A549 (cell line): Measurements from ENCODE around the gene CCR9. TPM values are rescaled to one million over a fixed set of nuclear protein-coding genes. Genes with fewer than 3 reads are reported as not detected.

ENCODE experiments used
- ATAC-seq, 2 experiments: fragments of 200-7000 bp in 1 of 2; fragments of >200 bp in 1 of 2; cut with Nextera tagmentation in 1 of 2; cut with Tn5 transposase in 1 of 2; 3 replicates each; pipeline versions ENCODE4 v1.8.0 to v1.9.1; 2018 to 2020; ENCODE audit warnings: mild to moderate bottlenecking in 1 of 2, moderate library complexity in 1 of 2
- CTCF ChIA-PET: fragments of 300-600 bp; sonication (Branson Sonifier 250); formaldehyde crosslinking; extraction: SDS; loops from one replicate; lab custom pipeline; 2021; ENCODE audit warnings: antibody characterized with exemption, inconsistent platforms; lab: Yijun Ruan, JAX
- POLR2A ChIA-PET: fragments of 350-600 bp; formaldehyde crosslinking; extraction: SDS; loops from one replicate; lab custom pipeline; 2021; ENCODE audit warnings: antibody characterized with exemption, inconsistent platforms; lab: Yijun Ruan, JAX
- DNase-seq, 2 experiments: peaks; one replicate each; pipeline versions ENCODE4 v3.0.0 to v3.0.0-alpha.2; 2011 to 2016; ENCODE audit warnings: low read depth in 1 of 2, low spot score in 1 of 2
- FAIRE-seq: peaks from 2 replicates; lab custom pipeline; 2011; peaks lifted over from hg19 to GRCh38; lab: Jason Lieb, UNC
- H3K27ac ChIP-seq, 2 experiments: fragments of >200 bp; sonication (Bioruptor Twin); formaldehyde crosslinking; 3 replicates each; pipeline ENCODE4 v1.5.1; 2016 to 2017
- H3K4me1 ChIP-seq: fragments of >200 bp; sonication (Bioruptor Twin); formaldehyde crosslinking; 3 replicates; pipeline ENCODE4 v1.6.1; 2016
- H3K4me2 ChIP-seq: fragments of >200 bp; sonication (Bioruptor Twin); formaldehyde crosslinking; 3 replicates; pipeline ENCODE4 v1.6.1; 2016
- H3K4me3 ChIP-seq: fragments of >200 bp; sonication (Bioruptor Twin); formaldehyde crosslinking; 3 replicates; pipeline ENCODE4 v1.5.1; 2016
- H3K9me3 ChIP-seq: fragments of >200 bp; sonication (Bioruptor Twin); formaldehyde crosslinking; 3 replicates; pipeline ENCODE4 v1.6.1; 2016
- BHLHE40 ChIP-seq: IDR thresholded peaks from 2 replicates; pipeline ENCODE4 v1.6.1; 2012; ENCODE audit warnings: low read depth, low read length, inconsistent platforms
- CHD4 ChIP-seq: fragments of 200-600 bp; sonication (generic); IDR thresholded peaks from 2 replicates; pipeline ENCODE4 v1.6.1; 2016; ENCODE audit warnings: antibody characterized with exemption, mild to moderate bottlenecking, borderline replicate concordance
- EHMT2 ChIP-seq: fragments of 200-600 bp; sonication (generic); IDR thresholded peaks from 2 replicates; pipeline ENCODE4 v1.6.1; 2016; ENCODE audit warnings: antibody characterized with exemption, low read depth, mild to moderate bottlenecking, moderate library complexity
- EP300 ChIP-seq, 2 experiments: fragments of >200 bp; sonication (Bioruptor Twin); formaldehyde crosslinking; IDR thresholded peaks; 2 replicates in 1 of 2; 3 replicates in 1 of 2; pipeline ENCODE4 v1.6.1; 2016 to 2017
- ESRRA ChIP-seq: fragments of 150-350 bp; IDR thresholded peaks from 2 replicates; pipeline ENCODE4 v1.6.1; 2014; ENCODE audit warnings: mild to moderate bottlenecking, low read length, borderline replicate concordance
- JUN ChIP-seq, 2 experiments: fragments of >200 bp; sonication (Bioruptor Twin); formaldehyde crosslinking; IDR thresholded peaks; 2 replicates in 1 of 2; 3 replicates in 1 of 2; pipeline ENCODE4 v1.6.1; 2016 to 2017
- MAZ ChIP-seq: fragments of 150-350 bp; IDR thresholded peaks from 2 replicates; pipeline ENCODE4 v1.6.1; 2014; ENCODE audit warnings: antibody characterized with exemption, low read depth, low read length, borderline replicate concordance
- SMC3 ChIP-seq: fragments of >200 bp; sonication (Bioruptor Twin); formaldehyde crosslinking; IDR thresholded peaks from 3 replicates; pipeline ENCODE4 v1.6.1; 2018; ENCODE audit warnings: inconsistent platforms
- TP53 ChIP-seq: fragments of 250-450 bp; sonication (Bioruptor Pico); IDR thresholded peaks from 2 replicates; pipeline ENCODE4 v1.5.0; 2021; ENCODE audit warnings: mild to moderate bottlenecking, moderate library complexity
- ZC3H11A ChIP-seq: fragments of 450-650 bp; IDR thresholded peaks from 2 replicates; pipeline ENCODE4 v1.6.1; 2014; ENCODE audit warnings: antibody characterized with exemption, mild to moderate bottlenecking
- ZNF302 ChIP-seq: fragments of 250-450 bp; sonication (Bioruptor Pico); IDR thresholded peaks from 2 replicates; pipeline ENCODE4 v1.9.0; 2021; ENCODE audit warnings: inconsistent platforms, mild to moderate bottlenecking, moderate library complexity
- WGBS: methylation state at CpG from one replicate; pipeline ENCODE4 v1.1.6; 2017; ENCODE audit errors: missing lambda C conversion rate; 5-methylcytosine and 5-hydroxymethylcytosine counted together
- polyA plus RNA-seq, 4 experiments: library from polyadenylated mRNA; depleted of rRNA in 3 of 4; stranded (reverse); fragments of >200 nt; fragmentation: RNase III in 1 of 4; extraction: RNeasy Plus Mini Kit Qiagen cat#74134 plus additional on column Dnase treatment in 1 of 4; gene quantifications; 2 replicates in 3 of 4; 3 replicates in 1 of 4; pipeline ENCODE4 v1.2.3, GENCODE V29; 2011 to 2017
- TF ChIP-seq, protein P1 (sequence below): fragments of >200 bp; sonication (Bioruptor Twin); formaldehyde crosslinking; IDR thresholded peaks from 3 replicates; pipeline ENCODE4 v1.6.1; 2016
- TF ChIP-seq, protein P2 (sequence below): fragments of >200 bp; sonication (Bioruptor Twin); formaldehyde crosslinking; IDR thresholded peaks from 3 replicates; pipeline ENCODE4 v1.5.1; 2016
- TF ChIP-seq, protein P3 (sequence below): IDR thresholded peaks from 2 replicates; pipeline ENCODE4 v1.6.1; 2012
- TF ChIP-seq, protein P4 (sequence below): fragments of >200 bp; sonication (Bioruptor Twin); formaldehyde crosslinking; IDR thresholded peaks from 2 replicates; pipeline ENCODE4 v1.6.1; 2016

The CCR9 gene
- polyA plus RNA-seq, 2 of the 4 experiments (the other 2 are of a cell fraction) = not detected

DNA sequence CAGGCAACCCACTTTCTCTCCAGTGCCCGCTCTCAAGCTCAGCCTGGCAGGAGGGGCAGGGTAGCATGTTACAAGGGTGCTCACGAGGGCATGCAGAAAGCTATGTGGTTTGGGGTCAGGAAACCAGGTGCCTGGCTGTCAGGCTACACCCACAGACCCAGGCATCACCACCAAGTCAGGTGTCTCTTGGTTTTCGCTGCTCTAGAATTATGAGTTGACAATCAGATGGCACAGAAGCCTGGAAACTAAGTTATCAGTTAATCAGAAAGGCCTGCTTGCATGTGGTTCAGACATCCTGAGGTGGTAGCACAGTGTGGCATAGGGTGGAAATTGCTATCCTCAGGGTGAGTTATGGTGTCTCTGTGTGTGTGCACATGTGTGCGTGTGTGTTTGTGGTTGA is 16.2 kb upstream of the CCR9 start:
- H3K4me1 ChIP-seq = no peaks in the 10 kb centered on the region
- WGBS = 50% methylated on average over 4 of the region's 4 CpGs
- DNase-seq = no peak
- no peaks in the 10 kb centered on the region for H3K9me3 ChIP-seq
- H3K4me2 ChIP-seq = no peak overlapping the region
- ATAC-seq = no peak
- no peak overlapping the region for H3K27ac ChIP-seq
- H3K4me3 ChIP-seq = no peak overlapping the region
- FAIRE-seq = no peak
- ChIA-PET POLR2A (no interaction called here), CTCF (no interaction called here)
- TF ChIP-seq EHMT2 = no peak
- no peak for TF ChIP-seq ESRRA
- TF ChIP-seq, protein P1, sequence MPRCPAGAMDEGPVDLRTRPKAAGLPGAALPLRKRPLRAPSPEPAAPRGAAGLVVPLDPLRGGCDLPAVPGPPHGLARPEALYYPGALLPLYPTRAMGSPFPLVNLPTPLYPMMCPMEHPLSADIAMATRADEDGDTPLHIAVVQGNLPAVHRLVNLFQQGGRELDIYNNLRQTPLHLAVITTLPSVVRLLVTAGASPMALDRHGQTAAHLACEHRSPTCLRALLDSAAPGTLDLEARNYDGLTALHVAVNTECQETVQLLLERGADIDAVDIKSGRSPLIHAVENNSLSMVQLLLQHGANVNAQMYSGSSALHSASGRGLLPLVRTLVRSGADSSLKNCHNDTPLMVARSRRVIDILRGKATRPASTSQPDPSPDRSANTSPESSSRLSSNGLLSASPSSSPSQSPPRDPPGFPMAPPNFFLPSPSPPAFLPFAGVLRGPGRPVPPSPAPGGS = no peak
- TF ChIP-seq ZC3H11A = no peak
- TF ChIP-seq, protein P2, sequence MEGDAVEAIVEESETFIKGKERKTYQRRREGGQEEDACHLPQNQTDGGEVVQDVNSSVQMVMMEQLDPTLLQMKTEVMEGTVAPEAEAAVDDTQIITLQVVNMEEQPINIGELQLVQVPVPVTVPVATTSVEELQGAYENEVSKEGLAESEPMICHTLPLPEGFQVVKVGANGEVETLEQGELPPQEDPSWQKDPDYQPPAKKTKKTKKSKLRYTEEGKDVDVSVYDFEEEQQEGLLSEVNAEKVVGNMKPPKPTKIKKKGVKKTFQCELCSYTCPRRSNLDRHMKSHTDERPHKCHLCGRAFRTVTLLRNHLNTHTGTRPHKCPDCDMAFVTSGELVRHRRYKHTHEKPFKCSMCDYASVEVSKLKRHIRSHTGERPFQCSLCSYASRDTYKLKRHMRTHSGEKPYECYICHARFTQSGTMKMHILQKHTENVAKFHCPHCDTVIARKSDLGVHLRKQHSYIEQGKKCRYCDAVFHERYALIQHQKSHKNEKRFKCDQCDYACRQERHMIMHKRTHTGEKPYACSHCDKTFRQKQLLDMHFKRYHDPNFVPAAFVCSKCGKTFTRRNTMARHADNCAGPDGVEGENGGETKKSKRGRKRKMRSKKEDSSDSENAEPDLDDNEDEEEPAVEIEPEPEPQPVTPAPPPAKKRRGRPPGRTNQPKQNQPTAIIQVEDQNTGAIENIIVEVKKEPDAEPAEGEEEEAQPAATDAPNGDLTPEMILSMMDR = no peak
- TF ChIP-seq CHD4 = no peak

DNA sequence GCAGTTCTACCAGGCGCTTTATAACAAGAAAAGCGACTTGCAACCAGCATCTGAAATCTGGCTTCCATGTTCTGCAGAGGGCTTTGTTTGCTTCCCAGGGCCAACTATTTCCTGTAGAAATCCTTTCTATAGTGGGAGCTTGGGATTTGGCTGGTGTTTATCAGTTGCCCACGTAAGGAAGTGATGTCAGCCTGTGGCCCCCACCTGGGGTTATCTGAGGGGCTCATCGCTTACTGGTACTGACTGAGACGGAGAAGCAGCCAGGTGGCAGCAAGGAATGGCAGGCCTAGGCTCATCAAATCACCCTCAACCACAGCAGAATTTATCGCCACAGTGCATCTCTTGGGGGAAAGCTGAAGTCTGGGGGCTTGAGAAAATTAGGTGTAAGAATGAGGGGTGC is 14.6 kb upstream of the CCR9 start:
- no peak overlapping the region for H3K4me2 ChIP-seq
- no peak for TF ChIP-seq SMC3
- TF ChIP-seq, protein P3, sequence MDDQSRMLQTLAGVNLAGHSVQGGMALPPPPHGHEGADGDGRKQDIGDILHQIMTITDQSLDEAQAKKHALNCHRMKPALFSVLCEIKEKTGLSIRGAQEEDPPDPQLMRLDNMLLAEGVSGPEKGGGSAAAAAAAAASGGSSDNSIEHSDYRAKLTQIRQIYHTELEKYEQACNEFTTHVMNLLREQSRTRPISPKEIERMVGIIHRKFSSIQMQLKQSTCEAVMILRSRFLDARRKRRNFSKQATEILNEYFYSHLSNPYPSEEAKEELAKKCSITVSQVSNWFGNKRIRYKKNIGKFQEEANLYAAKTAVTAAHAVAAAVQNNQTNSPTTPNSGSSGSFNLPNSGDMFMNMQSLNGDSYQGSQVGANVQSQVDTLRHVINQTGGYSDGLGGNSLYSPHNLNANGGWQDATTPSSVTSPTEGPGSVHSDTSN = no peak
- no peak for TF ChIP-seq MAZ
- TF ChIP-seq, protein P4, sequence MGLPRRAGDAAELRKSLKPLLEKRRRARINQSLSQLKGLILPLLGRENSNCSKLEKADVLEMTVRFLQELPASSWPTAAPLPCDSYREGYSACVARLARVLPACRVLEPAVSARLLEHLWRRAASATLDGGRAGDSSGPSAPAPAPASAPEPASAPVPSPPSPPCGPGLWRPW = no peak
- TF ChIP-seq EP300 (IDR thresholded peaks at IDR 0.05) = no peak
- no peak for TF ChIP-seq JUN (IDR thresholded peaks at IDR 0.05)
- 76% methylated on average over 4 of the region's 6 CpGs for WGBS
- ATAC-seq (no peak), FAIRE-seq (no peak), DNase-seq (no peak)
- no peak overlapping the region for H3K4me3 ChIP-seq
- CTCF ChIA-PET = interaction anchor here (0.6 to 1.4 kb wide), 3 partner anchors 17 to 205 kb away, joined by 3 to 4 read pairs (median 3); no protein-coding TSS in a partner anchor
- no peak overlapping the region for H3K27ac ChIP-seq
- no peaks in the 10 kb centered on the region for H3K9me3 ChIP-seq
- POLR2A ChIA-PET = no interaction called here
- no peaks in the 10 kb centered on the region for H3K4me1 ChIP-seq

DNA sequence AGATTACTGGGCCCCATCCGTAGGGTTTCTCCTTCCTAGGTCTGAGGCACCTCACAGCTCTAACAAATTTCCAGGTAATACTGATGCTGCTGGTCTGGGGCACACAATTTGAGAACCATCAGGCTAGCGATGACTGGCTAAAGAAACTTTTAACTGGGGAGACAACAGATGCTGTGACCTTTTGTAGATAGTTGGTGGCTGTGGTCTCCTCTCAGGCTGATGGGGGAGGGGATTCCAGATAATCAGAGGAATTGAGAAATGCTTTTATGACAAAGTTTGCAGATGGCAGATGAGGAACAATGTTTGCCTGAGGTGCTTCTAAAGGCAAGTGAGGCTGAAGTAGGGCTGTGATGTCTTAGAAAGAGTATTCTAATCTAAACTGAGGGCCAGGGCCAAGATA is 13.8 kb upstream of the CCR9 start:
- Histone ChIP-seq H3K27ac (no peak overlapping the region), H3K4me2 (no peak overlapping the region), H3K4me1 (no peaks in the 10 kb centered on the region), H3K9me3 (no peaks in the 10 kb centered on the region), H3K4me3 (no peak overlapping the region)
- ATAC-seq (no peak), DNase-seq (no peak), FAIRE-seq (no peak)
- TF ChIP-seq ZNF302 (no peak), TP53 (CRISPR knock-in tag) (no peak), SMC3 (no peak), BHLHE40 (no peak), CHD4 (no peak), EHMT2 (no peak), MAZ (no peak)
- TF ChIP-seq, protein P4 = no peak
- POLR2A ChIA-PET = no interaction called here
- 50% methylated on average over 2 of the region's 2 CpGs for WGBS
- CTCF ChIA-PET = interaction anchor here (0.8 to 1.4 kb wide), 4 partner anchors 18 to 206 kb away, joined by 3 to 4 read pairs (median 3); no protein-coding TSS in a partner anchor
